Brain pericyte (primary cell): ENCODE data around the gene OR2M2.

Experiments used
- DNase-seq: peaks from one replicate; pipeline ENCODE4 v3.0.0-alpha.2; 2012; ENCODE audit warnings: low read depth, low spot score

OR2M2 gene, protein sequence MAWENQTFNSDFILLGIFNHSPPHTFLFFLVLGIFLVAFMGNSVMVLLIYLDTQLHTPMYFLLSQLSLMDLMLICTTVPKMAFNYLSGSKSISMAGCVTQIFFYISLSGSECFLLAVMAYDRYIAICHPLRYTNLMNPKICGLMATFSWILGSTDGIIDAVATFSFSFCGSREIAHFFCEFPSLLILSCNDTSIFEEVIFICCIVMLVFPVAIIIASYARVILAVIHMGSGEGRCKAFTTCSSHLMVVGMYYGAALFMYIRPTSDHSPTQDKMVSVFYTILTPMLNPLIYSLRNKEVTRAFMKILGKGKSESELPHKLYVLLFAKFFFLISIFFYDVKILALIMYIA

DNA sequence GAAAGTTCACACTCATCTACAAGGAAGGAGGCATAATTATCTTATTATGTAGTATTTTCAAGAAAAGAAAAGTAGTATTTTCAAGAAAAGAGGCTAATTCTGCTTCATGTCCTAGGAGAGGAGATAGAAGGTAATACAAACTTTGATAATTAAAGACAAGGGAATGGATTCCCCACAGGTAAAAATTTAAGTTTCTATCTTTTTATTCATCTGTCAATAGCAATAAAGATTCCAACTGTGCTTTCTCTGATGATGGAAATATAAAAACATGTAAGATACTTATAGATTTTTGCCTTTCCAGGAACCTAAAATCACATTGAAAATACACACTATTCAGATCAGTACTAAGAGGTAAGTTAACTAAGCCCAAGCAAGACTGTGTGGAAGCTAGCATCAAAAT lies at the start of gene OR2M2:
OR2M2 (plus strand) TSS at position 301 of the 400 bp plus-strand sequence. CDS start 5,165 bp downstream, outside the sequence.
- DNase-seq: no peak

DNA sequence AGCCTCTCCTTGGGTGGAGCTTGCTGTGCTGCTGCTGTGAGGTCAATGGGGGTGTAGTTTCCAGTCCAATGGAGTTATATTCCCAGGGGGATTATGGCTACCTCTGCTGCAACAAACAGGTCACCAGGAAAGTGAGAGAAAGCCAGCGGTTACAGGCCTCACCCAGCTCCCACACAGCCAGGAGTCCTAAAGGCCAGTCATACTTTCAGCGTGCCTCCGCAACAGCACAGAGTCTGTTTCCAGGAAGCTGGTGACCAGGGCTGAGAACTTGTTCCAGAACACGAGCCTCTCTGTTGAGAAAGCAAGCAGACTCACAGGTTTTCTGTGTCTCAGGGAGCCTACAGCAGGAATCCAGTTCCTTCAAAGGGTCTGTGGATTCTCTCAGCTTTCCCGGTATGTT lies 47.0 kb upstream of the OR2M2 start:
- DNase-seq: no peak

DNA sequence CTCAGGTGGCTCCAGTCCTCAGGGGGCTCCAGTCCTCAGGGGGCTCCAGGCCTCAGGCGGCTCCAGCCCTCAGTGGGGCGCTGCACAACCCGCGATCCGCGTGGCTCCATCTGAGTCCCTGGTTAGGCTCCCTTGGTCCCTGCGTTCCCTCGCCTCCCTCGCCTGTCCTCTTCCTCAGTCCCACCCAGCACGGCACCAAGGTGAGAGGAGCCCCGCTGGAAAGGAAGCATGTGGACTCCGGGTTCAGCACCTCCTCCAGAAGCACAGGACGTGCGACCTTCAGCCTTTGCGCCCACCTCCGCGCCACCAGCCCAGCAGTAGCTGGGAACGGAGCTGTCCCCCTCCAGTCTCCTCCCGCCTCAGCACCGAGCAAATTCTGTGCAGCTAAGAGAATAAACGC lies 37.8 kb upstream of the OR2M2 start:
- DNase-seq: no peak

DNA sequence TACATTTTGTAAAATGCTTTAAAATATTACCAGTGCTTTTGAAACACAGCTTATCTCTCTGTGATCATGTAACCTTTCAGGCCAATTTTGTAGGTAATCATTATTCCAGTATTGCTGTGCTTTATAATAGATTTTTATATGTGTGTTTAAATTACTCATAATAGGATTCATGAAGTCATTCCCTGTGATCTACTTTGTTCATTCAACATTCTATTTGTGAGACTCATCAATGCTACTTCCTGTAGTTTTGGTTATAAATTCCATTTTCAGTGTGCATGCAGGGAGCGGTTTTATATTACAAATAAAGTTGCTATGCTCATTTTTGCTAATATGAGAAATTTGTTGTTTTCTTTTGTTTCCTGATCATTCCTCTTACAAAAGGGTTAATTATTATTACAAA lies 33.8 kb upstream of the OR2M2 start:
- no peak for DNase-seq

DNA sequence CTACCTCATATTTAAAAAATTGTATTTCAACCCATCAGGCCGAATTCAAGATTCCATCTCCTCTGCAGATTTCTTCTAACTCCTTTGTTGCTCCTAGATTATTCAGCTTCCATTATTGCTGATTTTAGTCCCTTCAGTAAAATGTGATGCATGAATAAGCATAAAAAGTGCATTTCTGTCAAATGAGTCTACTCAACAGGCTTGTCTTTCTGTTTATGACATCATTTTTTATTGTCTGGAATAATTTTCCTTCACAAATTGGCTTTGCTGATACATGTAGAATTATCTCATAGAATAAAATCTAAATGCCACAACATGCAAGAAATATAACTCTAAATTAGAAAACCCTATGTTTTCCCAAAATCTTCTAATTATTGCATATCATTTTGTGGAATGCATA lies 31.3 kb upstream of the OR2M2 start:
- DNase-seq: no peak

DNA sequence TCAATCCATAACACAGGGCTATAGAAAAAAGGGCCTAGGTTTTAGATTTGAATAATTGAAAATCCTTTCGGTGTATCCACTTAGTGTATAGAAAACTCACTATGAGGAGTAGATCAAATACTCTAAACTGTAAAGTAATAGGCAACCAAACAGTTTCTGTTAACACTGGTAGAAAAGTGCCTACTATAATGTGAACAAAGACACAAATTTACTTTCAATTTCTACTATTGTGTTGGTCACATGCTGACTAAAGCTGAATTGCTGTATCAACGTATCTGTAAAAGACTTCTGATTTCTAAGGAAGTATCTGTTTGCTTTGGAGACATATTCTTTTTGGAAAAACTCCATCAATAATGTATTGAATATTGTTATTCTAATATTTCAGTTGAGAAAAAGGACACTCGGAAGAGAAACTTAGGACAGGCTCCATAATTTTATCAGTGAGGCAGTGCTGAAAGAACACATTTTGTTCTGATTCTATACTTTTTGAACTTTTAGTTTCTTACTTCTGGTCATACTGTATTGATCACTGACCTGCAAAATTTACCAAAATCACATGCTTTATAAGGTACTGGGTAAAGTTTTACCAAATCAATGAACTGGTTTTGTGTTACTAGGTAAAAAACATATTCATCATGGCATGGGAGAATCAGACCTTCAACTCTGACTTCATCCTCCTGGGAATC lies 30.0 kb upstream of the OR2M2 start, which contains the start of gene OR2M5:
OR2M5 (plus strand) TSS at position 636 of the 686 bp plus-strand sequence; CDS start at position 636, 0 bp downstream.
- no peak for DNase-seq

DNA sequence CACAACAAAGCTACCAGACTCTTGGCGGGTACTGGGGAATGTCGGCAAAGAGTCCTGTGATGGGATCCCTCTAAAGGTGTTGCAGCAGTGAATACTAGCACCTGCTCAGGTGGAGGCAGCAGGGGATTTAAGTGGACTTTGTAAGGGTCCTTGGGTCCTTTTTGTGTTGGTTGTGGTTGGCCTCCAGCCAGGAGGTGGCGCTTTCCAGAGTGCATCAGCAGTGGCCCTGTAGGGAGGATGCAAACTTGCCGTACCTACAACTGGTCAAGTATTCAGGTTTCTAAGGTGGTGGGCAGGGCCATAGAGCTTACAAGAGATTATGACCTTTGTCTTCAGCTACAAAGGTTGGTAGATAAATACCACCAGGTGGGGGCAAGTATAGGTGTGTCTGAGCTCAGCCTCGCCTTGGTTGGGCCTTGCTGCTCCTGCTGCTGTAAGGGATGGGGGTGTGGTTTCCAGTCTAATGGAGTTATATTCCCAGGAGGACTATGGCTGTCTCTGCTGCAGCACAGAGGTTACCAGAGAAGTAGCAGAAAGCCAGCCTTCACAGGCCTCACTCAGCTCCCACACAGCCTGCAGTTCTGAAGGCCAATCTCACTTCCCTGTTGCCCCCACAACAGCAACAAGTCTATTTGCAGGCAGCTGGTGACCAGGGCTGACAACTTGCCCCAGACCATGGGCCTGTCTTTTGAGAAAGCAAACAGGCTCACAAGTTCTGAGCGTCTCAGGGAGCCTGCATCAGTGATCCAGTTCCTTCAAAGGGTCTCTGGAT lies 22.4 kb upstream of the OR2M2 start:
- no peak for DNase-seq

DNA sequence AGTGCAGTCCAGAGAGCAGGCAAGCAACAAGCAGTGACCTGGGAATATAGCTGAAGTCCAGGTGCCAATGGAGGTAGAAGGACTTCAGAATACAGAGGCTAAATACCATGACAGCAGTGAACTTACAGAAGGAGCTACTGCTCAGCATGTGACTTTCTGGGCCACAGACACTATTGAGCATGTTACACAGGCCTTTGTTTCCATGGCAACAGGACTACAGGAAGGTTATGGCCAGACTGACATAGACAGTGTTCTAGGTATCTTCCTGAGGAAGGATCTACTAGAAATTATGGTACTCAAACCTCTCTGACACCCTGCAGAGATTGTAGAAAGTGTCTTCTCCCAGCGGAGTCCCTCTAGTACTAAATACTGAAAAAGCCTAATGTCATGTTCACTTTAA lies 18.7 kb upstream of the OR2M2 start:
- no peak for DNase-seq

DNA sequence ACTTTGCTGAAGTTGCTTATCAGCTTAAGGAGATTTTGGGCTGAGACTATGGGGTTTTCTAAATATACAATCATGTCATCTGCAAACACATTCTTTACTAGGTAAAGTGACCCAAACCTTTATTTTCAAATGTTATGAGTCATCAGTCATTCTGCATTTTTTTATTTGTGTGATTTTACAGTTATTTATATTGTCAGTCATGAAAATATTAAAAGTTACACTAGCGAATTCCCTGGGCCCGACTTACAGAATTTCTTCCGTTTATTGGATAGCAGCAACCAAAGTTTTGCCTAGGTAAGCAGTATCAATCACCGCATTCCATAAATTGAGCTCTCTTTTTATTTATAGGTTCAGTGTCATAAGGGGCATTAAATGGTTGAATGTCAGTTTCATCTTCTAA lies 15.9 kb upstream of the OR2M2 start:
- no peak for DNase-seq

DNA sequence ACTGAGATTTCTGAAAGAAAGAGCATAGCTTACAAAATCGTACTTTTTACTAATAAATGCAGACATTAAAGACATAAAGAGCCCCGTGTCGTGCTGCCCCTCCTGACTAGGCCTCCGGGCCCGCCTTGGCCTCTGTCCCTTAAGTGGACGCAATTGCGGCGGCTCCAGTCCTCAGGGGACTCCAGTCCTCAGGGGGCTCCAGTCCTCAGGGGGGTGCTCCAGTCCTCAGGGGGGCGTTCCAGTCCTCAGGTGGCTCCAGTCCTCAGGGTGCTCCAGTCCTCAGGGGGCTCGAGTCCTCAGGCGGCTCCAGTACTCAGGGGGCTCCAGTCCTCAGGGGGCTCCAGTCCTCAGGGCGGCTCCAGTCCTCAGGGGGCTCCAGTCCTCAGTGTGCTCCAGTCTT lies 10.6 kb upstream of the OR2M2 start:
- no peak for DNase-seq

DNA sequence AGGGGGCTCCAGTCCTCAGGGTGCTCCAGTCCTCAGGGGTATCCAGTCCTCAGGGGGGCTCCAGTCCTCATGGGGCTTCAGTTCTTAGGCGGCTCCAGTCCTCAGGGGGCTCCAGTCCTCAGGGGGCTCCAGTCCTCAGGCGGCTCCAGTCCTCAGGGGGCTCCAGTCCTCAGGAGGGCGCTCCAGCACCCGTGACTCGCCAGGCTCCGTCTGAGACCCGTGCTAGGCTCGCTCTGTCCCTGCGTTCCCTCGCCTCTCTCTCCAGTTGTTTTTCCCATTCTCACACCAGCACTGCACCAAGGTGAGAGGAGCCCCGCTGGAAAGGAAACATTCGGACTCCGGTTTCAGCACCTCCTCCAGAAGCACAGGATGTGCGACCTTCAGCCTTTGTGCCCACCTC lies 9.4 kb upstream of the OR2M2 start:
- DNase-seq: no peak

DNA sequence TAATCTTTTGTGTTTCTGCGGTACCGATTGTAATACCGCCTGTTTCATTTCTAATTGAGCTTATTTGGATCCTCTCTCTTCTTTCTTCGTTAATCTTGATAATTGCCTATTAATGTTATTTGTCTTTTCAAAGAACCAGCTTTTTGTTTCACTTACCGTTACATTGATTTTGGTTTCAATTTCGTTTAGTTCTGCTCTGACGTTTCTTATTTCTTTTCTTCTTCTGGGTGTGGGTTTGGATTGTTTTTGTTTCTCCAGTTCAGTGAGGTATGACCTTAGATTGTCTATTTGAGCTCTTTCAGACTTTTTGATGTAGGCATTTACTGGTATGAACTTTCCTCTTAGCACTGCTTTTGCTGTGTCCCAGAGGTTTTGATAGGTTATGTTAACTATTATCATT lies 9.4 kb downstream of the OR2M2 start:
- no peak for DNase-seq

DNA sequence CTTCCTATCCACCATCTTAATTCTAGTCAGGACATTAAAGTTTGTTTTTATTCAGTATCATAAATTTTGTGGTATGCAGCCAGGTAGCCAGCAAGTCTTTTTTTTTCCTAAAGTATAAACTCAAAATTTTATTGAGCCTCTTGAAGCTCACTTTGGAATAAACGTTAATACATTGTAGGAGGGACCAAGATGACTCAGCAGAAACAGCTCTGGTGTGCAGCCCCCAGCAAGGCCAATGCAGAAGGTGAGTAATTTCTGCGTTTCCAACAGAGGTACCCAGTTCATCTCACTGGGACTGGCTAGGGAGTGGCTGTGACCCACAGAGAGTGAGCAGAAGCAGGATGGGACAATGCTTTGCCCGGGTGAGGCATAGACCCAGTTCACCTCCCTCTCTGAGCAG lies 12.7 kb downstream of the OR2M2 start:
- DNase-seq: no peak

DNA sequence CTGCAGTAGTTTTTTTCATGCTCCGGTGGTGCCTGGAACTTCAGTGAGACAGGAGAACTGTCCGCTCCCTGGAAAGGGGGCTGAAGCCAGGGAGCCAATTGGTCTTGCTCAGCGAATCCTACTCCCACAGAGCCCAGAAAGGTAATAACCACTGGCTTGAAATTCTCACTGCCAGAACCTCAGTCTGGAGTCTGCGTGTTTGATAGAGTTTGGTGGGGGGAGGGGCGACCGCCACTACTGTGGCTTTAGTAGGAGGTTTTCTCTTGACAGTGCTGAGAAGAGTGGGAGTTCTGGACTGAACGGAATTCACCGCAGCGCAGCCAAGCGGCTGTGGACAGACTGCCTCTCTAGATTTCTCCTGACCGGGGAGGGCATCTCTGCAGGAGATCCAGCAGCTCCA lies 14.4 kb downstream of the OR2M2 start:
- DNase-seq: no peak

DNA sequence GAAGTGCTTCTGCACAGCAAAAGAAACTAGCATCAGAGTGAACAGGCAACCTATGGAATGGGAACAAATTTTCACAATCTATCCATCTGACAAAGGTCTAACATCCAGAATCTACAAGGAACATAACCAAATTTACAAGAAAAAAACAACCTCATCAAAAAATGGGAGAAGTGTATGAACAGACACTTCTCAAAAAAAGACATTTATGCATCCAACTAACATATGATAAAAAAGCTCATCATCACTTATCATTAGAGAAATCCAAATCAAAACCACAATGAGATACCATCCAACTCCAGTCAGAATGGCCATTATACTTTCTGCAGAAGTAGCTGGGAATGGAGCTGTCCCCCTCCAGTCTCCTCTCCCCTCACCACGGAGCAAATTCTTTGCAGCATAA lies 19.5 kb downstream of the OR2M2 start:
- no peak for DNase-seq

DNA sequence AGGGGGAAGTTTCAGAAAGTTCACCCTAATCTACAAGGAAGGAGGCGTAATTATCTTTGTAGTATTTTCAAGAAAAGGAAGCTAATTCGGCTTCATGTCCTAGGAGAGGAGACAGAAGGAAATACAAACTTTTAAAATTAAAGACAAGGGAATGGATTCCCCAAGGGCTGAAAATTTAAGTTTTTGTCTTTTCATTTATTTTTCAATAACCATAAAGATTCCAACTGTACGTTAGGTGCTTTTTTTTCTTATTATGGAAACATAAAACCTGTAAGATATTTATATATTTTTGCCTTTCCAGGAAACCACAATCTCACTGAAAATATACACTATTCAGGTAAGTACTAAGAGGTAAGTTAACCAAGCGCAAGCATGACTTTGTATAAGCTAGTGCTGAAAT lies 22.3 kb downstream of the OR2M2 start, which contains the start of gene OR2M3:
OR2M3 (plus strand) TSS at position 301 of the 400 bp plus-strand sequence. CDS start 5,803 bp downstream, outside the sequence.
- no peak for DNase-seq

DNA sequence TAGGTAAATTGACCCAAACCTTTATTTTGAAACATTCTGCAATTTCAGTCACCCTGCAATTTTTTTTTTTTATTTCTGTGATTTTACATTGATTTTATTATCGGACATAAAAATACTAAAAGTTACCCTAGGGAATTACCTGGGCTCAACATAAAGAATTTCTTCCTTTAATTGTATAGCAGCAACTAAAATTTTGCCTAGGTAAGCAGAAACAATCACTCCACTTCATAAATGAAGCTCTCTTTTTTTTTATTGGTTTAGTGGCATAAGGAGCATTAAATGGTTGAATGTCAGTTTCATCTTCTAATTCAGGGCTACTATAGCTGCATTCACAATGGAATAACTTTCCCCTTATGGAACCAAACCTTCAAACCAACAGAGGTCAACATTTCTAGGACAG lies 41.3 kb downstream of the OR2M2 start:
- DNase-seq: no peak

DNA sequence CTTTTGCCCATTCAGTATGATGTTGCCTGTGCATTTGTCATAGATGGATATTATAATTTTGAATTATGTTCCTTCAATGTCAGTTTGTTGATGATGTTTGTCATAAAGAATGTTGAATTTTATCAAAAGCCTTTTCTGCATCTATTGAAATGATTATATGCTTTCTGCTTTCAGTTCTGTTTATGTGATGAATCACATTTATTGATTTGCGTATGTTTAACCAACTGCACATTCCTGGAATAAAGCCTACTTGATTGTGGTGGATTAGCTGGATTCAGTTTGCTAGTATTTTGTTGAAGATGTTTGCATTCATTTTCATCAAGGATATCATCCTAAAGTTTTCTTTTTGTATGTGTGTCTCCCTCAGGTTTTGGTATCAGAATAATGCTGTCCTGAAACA lies 50.9 kb downstream of the OR2M2 start:
- no peak for DNase-seq

DNA sequence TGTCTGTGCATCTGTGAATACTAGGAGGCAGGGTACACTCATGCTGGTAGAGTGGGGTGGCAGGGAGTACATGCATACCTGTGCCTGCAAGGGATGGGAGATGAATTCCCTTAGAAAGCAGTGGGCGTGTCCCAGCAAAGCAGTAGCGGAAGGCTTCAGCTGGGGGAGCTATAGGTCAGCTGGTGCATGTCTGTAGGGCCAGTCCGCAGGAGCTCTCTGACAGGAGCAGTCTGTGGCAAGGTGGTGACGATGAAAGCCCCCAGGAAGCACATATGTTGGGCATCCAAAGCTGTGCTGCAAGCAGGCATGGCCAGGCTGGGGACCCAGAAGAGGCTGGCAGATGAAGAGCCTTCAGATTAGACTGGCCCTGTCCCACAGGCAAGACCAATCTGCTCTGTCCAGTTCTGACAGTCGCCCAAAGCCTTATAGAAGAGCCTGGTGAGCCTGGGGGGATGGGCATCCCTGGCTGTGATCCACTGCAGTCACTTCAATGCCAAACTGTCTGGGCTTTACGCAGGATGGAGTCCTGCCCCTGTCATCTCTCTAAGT lies 54.8 kb downstream of the OR2M2 start:
- no peak for DNase-seq
